B cell (primary cell): ENCODE results near the gene FAM13C.

ENCODE experiments used
- CTCF ChIP-seq: fragments of 200-600 bp; IDR thresholded peaks from one replicate; pipeline ENCODE4 v1.8.0; 2022; ENCODE audit warnings: antibody characterized with exemption, mild to moderate bottlenecking
- EZH2 ChIP-seq: IDR thresholded peaks from 2 replicates; pipeline ENCODE4 v1.6.1; 2012; ENCODE audit warnings: borderline replicate concordance, low read depth, mild to moderate bottlenecking, moderate library complexity, low read length; ENCODE audit not compliant: insufficient read depth, poor library complexity, severe bottlenecking

GRCh38 chr10:59387951-59388670 is 25.8 kb upstream of the FAM13C start:
- TF ChIP-seq CTCF: no peak
- no peak for TF ChIP-seq EZH2
